Keratinocyte (primary cell): ENCODE data around the gene TTC28. TPM values are rescaled to one million over a fixed set of nuclear protein-coding genes. Genes with fewer than 3 reads are reported as not detected.

Experiments used
- DNase-seq: peaks from one replicate; pipeline ENCODE4 v3.0.0-alpha.2; 2011; ENCODE audit warnings: low read depth, missing footprints, low spot score
- FAIRE-seq: peaks from 2 replicates; lab custom pipeline; 2011; peaks lifted over from hg19 to GRCh38; lab: Jason Lieb, UNC
- H2AFZ ChIP-seq: 2 replicates; pipeline ENCODE4 v1.6.0; 2012; ENCODE audit warnings: low read length, control low read depth, inconsistent platforms; ENCODE audit not compliant: control insufficient read depth
- H3K27ac ChIP-seq: 2 replicates; pipeline ENCODE4 v1.5.1; 2011; ENCODE audit warnings: low read length; ENCODE audit not compliant: control insufficient read depth, insufficient read depth
- H3K27me3 ChIP-seq: 3 replicates; pipeline ENCODE4 v1.6.0; 2011; ENCODE audit warnings: low read length; ENCODE audit not compliant: control insufficient read depth, insufficient read depth; ENCODE audit errors: extremely low read depth
- H3K36me3 ChIP-seq, 2 experiments: 2 replicates in 1 of 2; 3 replicates in 1 of 2; pipeline ENCODE4 v1.5.1; 2011; ENCODE audit warnings: low read length in 2 of 2, mild to moderate bottlenecking in 1 of 2; ENCODE audit not compliant: control insufficient read depth in 2 of 2, insufficient read depth in 2 of 2; ENCODE audit errors: extremely low read depth in 1 of 2
- H3K4me1 ChIP-seq: 3 replicates; pipeline ENCODE4 v1.5.1; 2011; ENCODE audit warnings: low read length; ENCODE audit not compliant: control insufficient read depth, insufficient read depth; ENCODE audit errors: extremely low read depth
- H3K4me2 ChIP-seq: 3 replicates; pipeline ENCODE4 v1.6.0; 2011; ENCODE audit warnings: low read depth, low read length; ENCODE audit not compliant: control insufficient read depth, insufficient read depth; ENCODE audit errors: extremely low read depth
- H3K4me3 ChIP-seq, 3 experiments: fragments of 200-600 bp in 1 of 3; sonication (generic) in 1 of 3; 2 replicates in 2 of 3; 3 replicates in 1 of 3; pipeline ENCODE4 v1.5.1; 2011 to 2016; ENCODE audit warnings: low read length in 3 of 3, mild to moderate bottlenecking in 3 of 3, control low read depth in 2 of 3, inconsistent platforms in 1 of 3, low read depth in 1 of 3, mixed read lengths in 1 of 3, mixed run types in 1 of 3, moderate library complexity in 1 of 3; ENCODE audit not compliant: control insufficient read depth in 2 of 3, insufficient read depth in 2 of 3; ENCODE audit errors: extremely low read depth in 1 of 3
- H3K79me2 ChIP-seq: 2 replicates; pipeline ENCODE4 v1.6.0; 2012; ENCODE audit warnings: low read length; ENCODE audit not compliant: control insufficient read depth, insufficient read depth
- H3K9ac ChIP-seq: 3 replicates; pipeline ENCODE4 v1.6.0; 2011; ENCODE audit warnings: low read length; ENCODE audit not compliant: control insufficient read depth, insufficient read depth; ENCODE audit errors: extremely low read depth
- H3K9me1 ChIP-seq: 3 replicates; pipeline ENCODE4 v1.6.0; 2011; ENCODE audit warnings: low read length; ENCODE audit not compliant: control insufficient read depth, insufficient read depth; ENCODE audit errors: extremely low read depth
- H3K9me3 ChIP-seq: 2 replicates; pipeline ENCODE4 v1.5.1; 2012; ENCODE audit warnings: low read depth, low read length; ENCODE audit not compliant: control insufficient read depth
- H4K20me1 ChIP-seq: 3 replicates; pipeline ENCODE4 v1.6.0; 2011; ENCODE audit warnings: low read length; ENCODE audit not compliant: control insufficient read depth, insufficient read depth; ENCODE audit errors: extremely low read depth
- EZH2 ChIP-seq: IDR thresholded peaks from one replicate; pipeline ENCODE4 v1.6.1; 2012; ENCODE audit warnings: inconsistent platforms, mild to moderate bottlenecking, low read length, moderate library complexity
- dilution Hi-C: fragments of 300-500 bp; cut with MboI; formaldehyde crosslinking; loops from one replicate; pipeline ENCODE4 v1.7.0; 2020; ENCODE audit warnings: low sequenced_read_pairs; ENCODE audit not compliant: extremely low pct_ligation_motif_present
- polyA plus RNA-seq, 5 experiments: library from polyadenylated mRNA; depleted of rRNA in 3 of 5; stranded (reverse) in 3 of 5; stranded (forward) in 1 of 5; unstranded in 1 of 5; fragments of >200 nt; gene quantifications; 1 replicate in 1 of 5; 2 replicates in 3 of 5; 3 replicates in 1 of 5; pipeline versions ENCODE4 v1.2.1 to v1.2.3, GENCODE V29; 2011 to 2012; ENCODE audit warnings: missing spikeins in 2 of 5, low read depth in 1 of 5, low replicate concordance in 1 of 5
- TF ChIP-seq, protein P1 (sequence below), 3 experiments: IDR thresholded peaks in 1 of 3; conservative IDR thresholded peaks in 1 of 3; optimal IDR thresholded peaks in 1 of 3; 2 replicates in 2 of 3; 3 replicates in 1 of 3; pipeline versions ENCODE3 to v1.5.1; 2011; ENCODE audit warnings: low read length in 3 of 3, mild to moderate bottlenecking in 3 of 3, moderate library complexity in 2 of 3, control low read depth in 1 of 3, inconsistent platforms in 1 of 3; ENCODE audit not compliant: insufficient read depth in 2 of 3; ENCODE audit errors: extremely low read depth in 1 of 3

The TTC28 gene
- polyA plus RNA-seq, 1 donor (not counting 4 experiments of a cell fraction or from before 2014, with no cell fraction given), result 0.66 TPM

DNA sequence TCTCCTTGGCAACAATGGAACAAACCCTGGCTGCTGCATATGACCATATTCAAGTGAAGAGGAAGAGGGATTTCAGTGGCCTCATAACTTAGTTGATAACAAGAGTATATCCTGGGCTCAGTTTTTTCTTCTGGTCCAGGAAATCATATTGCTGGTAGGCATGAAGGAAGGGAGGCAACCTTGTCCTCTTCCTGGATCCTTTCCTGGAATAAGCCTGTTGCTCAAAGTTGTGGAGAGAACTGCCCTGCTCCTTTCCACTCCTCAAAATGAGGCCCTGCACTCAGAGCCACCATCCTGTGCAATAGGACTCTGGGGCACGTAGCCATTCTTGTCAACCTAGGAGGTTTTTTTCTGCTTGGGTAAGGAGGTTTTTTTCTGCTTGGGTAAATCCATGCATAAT lies 631.9 kb downstream of the TTC28 start:
- Histone ChIP-seq H3K36me3 (no peaks in the 10 kb centered on the region), H4K20me1 (no peaks in the 10 kb centered on the region), H3K27ac (no peak overlapping the region), H3K4me3 (no peak overlapping the region), H3K79me2 (no peaks in the 10 kb centered on the region), H3K27me3 (no peaks in the 10 kb centered on the region), H3K4me1 (no peaks in the 10 kb centered on the region), H3K4me2 (no peak overlapping the region), H3K9ac (no peak overlapping the region), H3K9me1 (peaks cover 2% of the 10 kb centered on the region), H2AFZ (no peak overlapping the region), H3K9me3 (no peaks in the 10 kb centered on the region)
- no peak for DNase-seq
- FAIRE-seq, result no peak
- TF ChIP-seq, protein P1, sequence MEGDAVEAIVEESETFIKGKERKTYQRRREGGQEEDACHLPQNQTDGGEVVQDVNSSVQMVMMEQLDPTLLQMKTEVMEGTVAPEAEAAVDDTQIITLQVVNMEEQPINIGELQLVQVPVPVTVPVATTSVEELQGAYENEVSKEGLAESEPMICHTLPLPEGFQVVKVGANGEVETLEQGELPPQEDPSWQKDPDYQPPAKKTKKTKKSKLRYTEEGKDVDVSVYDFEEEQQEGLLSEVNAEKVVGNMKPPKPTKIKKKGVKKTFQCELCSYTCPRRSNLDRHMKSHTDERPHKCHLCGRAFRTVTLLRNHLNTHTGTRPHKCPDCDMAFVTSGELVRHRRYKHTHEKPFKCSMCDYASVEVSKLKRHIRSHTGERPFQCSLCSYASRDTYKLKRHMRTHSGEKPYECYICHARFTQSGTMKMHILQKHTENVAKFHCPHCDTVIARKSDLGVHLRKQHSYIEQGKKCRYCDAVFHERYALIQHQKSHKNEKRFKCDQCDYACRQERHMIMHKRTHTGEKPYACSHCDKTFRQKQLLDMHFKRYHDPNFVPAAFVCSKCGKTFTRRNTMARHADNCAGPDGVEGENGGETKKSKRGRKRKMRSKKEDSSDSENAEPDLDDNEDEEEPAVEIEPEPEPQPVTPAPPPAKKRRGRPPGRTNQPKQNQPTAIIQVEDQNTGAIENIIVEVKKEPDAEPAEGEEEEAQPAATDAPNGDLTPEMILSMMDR (optimal IDR thresholded peaks at IDR 0.05 in 1 of 3, IDR thresholded peaks at IDR 0.05 in 1 of 3, conservative IDR thresholded peaks at IDR 0.05 in 1 of 3; ENCODE audit: extremely low read depth in 1 of 3, insufficient read depth in 2 of 3, low read length in 3 of 3), result no peak
- TF ChIP-seq EZH2, result no peak
- dilution Hi-C loops, result no loop called here

DNA sequence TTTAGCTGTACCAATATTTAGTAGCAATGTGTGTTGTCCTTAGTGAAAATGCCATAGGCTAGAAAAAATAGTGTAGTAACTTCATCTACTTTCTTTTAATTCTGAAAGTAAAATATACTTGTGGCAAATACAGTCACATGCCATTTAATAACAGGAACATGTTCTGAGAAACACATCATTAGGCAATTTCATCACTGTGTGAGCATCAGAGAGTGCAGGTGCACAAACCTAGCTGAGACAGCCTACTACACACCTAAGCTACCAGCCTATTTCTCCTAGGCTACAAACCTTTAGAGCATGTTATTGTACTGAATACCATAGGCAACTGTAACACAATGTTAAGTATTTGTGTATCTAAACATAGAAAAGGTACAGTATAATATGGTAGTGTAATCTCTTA lies 633.5 kb downstream of the TTC28 start:
- no peaks in the 10 kb centered on the region for H3K79me2 ChIP-seq
- H3K4me1 ChIP-seq, result no peaks in the 10 kb centered on the region
- no peak overlapping the region for H3K4me2 ChIP-seq
- no peak overlapping the region for H2AFZ ChIP-seq
- H4K20me1 ChIP-seq, result no peaks in the 10 kb centered on the region
- no peaks in the 10 kb centered on the region for H3K36me3 ChIP-seq
- DNase-seq (no peak), FAIRE-seq (no peak)
- no peaks in the 10 kb centered on the region for H3K9me3 ChIP-seq
- no peaks in the 10 kb centered on the region for H3K27me3 ChIP-seq
- dilution Hi-C loops, result no loop called here
- H3K9me1 ChIP-seq, result peaks cover 2% of the 10 kb centered on the region
- no peak for TF ChIP-seq EZH2
- TF ChIP-seq, protein P1 (optimal IDR thresholded peaks at IDR 0.05 in 1 of 3, IDR thresholded peaks at IDR 0.05 in 1 of 3, conservative IDR thresholded peaks at IDR 0.05 in 1 of 3; ENCODE audit: extremely low read depth in 1 of 3, insufficient read depth in 2 of 3, low read length in 3 of 3), result no peak
- H3K9ac ChIP-seq, result no peak overlapping the region
- H3K4me3 ChIP-seq, result no peak overlapping the region
- H3K27ac ChIP-seq, result no peak overlapping the region
